Fibroblast of lung (primary cell): ENCODE results near the gene TNP2.

Source experiments
- EZH2 ChIP-seq: IDR thresholded peaks from 2 replicates; pipeline ENCODE4 v1.5.1; 2012; ENCODE audit warnings: low read length, control low read depth, mild to moderate bottlenecking; ENCODE audit errors: missing control alignments
- TF ChIP-seq, protein P1 (sequence below), 2 donors: IDR thresholded peaks in 1 of 2; conservative IDR thresholded peaks in 1 of 2; 1 replicate in 1 of 2; 2 replicates in 1 of 2; pipeline ENCODE4 v1.5.1; 2011 to 2012; ENCODE audit warnings: low read length in 2 of 2, control low read depth in 1 of 2, inconsistent platforms in 1 of 2, low read depth in 1 of 2, mild to moderate bottlenecking in 1 of 2

DNA sequence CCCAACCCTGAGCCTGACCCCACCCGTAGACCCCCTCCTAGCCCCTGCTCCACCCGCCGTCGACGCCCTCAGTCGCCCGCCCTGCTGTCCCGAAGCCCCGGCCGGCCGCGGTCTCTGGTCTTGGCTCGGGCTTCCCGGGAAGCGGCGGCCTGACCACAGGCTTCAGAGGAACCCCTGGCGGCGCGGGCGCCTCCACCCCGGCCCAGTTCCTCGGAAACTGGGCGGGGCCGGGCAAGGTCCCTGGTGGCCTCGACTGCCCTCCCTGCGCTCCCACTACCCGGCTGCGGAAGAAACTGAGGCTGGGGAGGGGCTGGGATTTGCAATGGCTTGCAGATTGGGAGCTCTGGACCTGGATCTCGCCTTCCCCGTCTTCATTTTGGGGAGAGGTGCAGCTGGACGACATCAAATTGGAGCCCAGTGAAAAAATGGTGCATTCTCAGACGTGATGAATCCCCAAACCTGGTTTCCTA, 12.4 kb downstream of the TNP2 start:
- TF ChIP-seq, protein P1, sequence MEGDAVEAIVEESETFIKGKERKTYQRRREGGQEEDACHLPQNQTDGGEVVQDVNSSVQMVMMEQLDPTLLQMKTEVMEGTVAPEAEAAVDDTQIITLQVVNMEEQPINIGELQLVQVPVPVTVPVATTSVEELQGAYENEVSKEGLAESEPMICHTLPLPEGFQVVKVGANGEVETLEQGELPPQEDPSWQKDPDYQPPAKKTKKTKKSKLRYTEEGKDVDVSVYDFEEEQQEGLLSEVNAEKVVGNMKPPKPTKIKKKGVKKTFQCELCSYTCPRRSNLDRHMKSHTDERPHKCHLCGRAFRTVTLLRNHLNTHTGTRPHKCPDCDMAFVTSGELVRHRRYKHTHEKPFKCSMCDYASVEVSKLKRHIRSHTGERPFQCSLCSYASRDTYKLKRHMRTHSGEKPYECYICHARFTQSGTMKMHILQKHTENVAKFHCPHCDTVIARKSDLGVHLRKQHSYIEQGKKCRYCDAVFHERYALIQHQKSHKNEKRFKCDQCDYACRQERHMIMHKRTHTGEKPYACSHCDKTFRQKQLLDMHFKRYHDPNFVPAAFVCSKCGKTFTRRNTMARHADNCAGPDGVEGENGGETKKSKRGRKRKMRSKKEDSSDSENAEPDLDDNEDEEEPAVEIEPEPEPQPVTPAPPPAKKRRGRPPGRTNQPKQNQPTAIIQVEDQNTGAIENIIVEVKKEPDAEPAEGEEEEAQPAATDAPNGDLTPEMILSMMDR (conservative IDR thresholded peaks at IDR 0.05 in 1 of 2, IDR thresholded peaks at IDR 0.05 in 1 of 2; ENCODE audit: low read depth in 1 of 2, low read length in 2 of 2) = no peak
- TF ChIP-seq EZH2 = no peak
